Measurements from ENCODE around the gene PARP6.

Gene PARP6

DNA sequence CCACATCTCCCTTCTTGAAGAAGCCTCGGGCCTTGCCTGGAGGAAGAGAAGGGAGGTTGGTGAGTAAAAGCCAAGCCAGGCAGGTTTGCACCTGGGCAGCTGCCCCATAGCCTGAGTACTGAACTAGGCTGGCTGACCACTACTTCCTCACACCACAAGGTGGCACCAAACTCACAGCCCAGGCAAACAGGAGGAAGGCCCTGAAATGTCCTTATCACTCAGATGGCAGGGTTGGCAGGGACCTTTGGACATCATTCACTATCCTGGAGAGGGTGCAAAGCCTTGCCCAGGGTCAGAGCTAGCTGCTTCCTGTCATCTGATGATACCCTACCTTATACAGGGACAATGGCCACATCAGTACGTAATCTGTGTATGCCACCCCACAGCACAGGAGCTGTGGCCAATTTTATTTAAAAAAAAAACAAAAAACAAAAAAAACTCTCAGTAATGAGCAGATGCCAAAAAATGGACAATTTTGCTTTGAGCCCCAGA lies 72.6 kb downstream of the PARP6 start:
- no peak for DNase-seq (ENCODE audit: low read depth)

GRCh38 chr15:72199205-72199515 lies 73.2 kb downstream of the PARP6 start:
- DNase-seq (ENCODE audit: low read depth): no peak

DNA sequence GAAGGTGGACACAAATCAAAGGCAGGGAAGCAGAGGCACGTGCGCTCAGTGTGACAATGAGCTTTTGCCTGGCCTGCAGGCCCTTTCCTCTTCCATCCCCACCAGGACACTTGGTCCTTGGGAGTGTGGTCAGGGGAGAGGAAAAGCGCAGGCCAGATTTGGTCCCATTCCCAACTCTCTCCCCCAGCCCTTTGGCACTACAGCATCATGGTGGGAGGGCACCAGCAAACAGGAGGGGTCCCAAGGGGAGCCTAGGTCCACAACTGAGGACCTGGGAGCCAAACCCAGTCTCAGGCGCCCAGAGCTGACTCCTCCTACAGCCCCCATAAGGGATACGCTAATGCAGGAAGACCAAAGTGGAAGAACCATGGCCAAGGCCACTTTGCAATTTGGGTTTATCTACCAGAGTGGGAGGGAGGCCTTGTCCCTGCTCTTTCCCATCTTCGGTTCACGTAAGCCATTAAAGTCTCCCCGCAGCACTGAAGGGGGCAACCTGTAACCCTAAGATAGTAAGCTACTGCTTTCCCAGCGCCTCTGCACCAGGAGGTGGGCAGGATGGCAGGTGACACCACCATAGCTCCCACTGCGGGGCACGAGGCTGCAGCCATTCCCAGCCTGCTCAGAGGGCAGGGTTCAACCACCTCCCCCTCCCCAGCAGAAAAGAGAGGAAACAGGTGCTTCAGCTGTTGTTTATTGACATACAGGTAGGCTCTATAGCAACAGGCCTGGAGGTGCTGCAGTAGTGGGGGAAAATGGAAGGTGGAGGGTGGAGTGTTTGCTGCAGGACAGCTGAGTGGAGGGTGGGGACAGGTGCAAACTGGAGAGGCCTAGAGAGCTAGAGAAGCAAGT lies 73.8 kb downstream of the PARP6 start:
- no peak for DNase-seq (ENCODE audit: low read depth)

DNA sequence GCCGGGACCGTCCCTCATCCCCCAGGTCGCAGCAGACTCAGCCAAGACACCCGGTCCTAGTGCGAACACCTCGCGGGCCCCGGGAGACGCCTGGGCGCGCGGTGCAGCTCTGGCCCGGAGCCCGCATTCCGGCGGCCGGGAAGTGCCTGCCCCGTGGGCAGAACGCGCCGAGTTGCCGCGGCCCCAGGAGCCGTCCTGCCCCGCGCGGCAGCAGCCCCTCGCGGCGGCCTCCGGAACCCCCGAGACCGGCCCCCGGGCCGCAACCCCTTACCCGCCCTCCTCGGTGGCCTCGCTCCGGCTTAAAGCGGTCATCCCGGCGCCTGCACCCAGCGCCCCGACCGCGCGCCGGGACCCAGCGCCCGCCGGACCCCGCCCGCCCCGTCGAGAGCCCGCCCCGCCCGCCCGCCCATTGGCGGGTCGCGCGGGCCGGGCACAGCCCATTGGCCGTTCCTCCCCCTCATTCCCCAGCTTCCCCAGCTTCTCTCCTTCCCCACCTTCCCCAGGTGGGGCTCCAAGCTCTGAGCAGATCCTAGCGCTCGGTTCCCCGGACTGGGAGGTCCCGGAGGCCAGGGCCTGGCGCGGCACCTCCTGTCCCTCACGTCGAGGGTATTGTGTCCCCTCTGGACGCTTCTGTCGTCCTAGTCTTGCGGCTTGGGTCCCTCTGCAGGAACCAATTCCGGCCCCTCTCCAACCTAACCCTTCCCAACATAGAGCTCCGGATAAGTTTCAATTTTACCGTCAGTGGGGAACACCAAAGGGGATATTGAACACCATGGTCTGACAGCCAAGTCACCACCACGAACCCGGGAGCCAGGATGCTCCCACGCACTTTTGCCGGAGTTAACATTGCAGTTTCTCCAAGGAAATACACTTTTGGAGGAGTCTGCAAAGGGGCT lies 74.6 kb downstream of the PARP6 start, which contains the start of gene GRAMD2A:
GRAMD2A (minus strand) TSS at position 328 of the 896 bp plus-strand sequence.
- DNase-seq (ENCODE audit: low read depth): no peak

GRCh38 chr15:72197041-72197459 lies 75.3 kb downstream of the PARP6 start:
- DNase-seq (ENCODE audit: low read depth): no peak

- DNase-seq (ENCODE audit: low read depth): no peak
Observed at GRCh38 chr15:72196409-72197040, 75.8 kb downstream of the PARP6 start.

- no peak for DNase-seq (ENCODE audit: low read depth)
Observed at GRCh38 chr15:72195101-72195511, 77.2 kb downstream of the PARP6 start.

- DNase-seq (ENCODE audit: low read depth): no peak
Observed at GRCh38 chr15:72193836-72194396, 78.4 kb downstream of the PARP6 start.

DNA sequence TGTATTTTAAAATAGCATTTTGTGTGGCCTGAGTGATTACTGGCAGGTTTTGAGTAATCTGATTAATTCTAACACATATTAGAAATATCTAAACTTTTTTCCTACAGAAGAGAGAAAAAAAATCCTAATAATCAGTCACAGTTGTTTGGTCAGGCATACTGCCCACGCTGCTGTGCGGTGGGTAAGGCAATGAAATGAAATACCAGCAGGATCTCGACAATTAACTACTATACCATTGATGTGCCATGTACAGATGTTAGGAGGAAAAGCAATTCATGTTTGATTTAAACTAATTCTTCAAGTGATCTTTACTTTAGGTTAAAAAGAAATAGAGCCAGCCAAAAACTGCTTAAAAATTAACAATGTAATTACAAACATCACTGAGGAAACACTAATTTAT lies 79.9 kb downstream of the PARP6 start:
- no peak for DNase-seq (ENCODE audit: low read depth)
